GM23338 (cell line): Measurements from ENCODE around the gene RGPD4. TPM values are rescaled to one million over a fixed set of nuclear protein-coding genes. Genes with fewer than 3 reads are reported as not detected.

Source experiments
- ATAC-seq: fragments of 200-7000 bp; cut with Tn5 transposase; 3 replicates; pipeline ENCODE4 v1.9.1; 2020
- DNase-seq: peaks from one replicate; pipeline ENCODE4 v3.0.0-alpha.2; 2015; ENCODE audit warnings: low spot score
- H2AFZ ChIP-seq: fragments of 200-600 bp; sonication (generic); 2 replicates; pipeline ENCODE4 v1.8.0; 2016; ENCODE audit warnings: antibody characterized with exemption, mild to moderate bottlenecking, moderate library complexity
- H3F3A ChIP-seq: fragments of 200-600 bp; sonication (generic); replicated peaks from 2 replicates; pipeline ENCODE4 v1.8.0; 2017; ENCODE audit warnings: antibody characterized with exemption, mixed run types, low read depth
- H3K27ac ChIP-seq: fragments of 200-600 bp; sonication (generic); 2 replicates; pipeline ENCODE4 v1.6.1; 2016; ENCODE audit warnings: low read depth
- H3K27me3 ChIP-seq: fragments of 200-600 bp; sonication (generic); 2 replicates; pipeline ENCODE4 v1.8.0; 2016; ENCODE audit warnings: mild to moderate bottlenecking, mixed run types, moderate library complexity; ENCODE audit not compliant: insufficient read depth
- H3K36me3 ChIP-seq: fragments of 200-600 bp; sonication (generic); 2 replicates; pipeline ENCODE4 v1.8.0; 2016; ENCODE audit warnings: mild to moderate bottlenecking; ENCODE audit not compliant: insufficient read depth
- H3K4me1 ChIP-seq: fragments of 200-600 bp; sonication (generic); 2 replicates; pipeline ENCODE4 v1.8.0; 2016; ENCODE audit warnings: mild to moderate bottlenecking, moderate library complexity; ENCODE audit not compliant: insufficient read depth
- H3K4me2 ChIP-seq: fragments of 200-600 bp; sonication (generic); 2 replicates; pipeline ENCODE4 v1.7.1; 2017; ENCODE audit warnings: mixed run types
- H3K4me3 ChIP-seq: fragments of 200-600 bp; sonication (generic); 2 replicates; pipeline ENCODE4 v1.6.1; 2016; ENCODE audit warnings: mixed run types
- H3K79me2 ChIP-seq: fragments of 200-600 bp; sonication (generic); replicated peaks from 2 replicates; pipeline ENCODE4 v1.8.0; 2017; ENCODE audit warnings: mild to moderate bottlenecking; ENCODE audit not compliant: insufficient read depth
- H3K9me2 ChIP-seq: fragments of 200-600 bp; sonication (generic); 2 replicates; pipeline ENCODE4 v1.8.0; 2017; ENCODE audit not compliant: insufficient read depth
- H4K20me1 ChIP-seq: fragments of 200-600 bp; sonication (generic); replicated peaks from 2 replicates; pipeline ENCODE4 v1.8.0; 2017; ENCODE audit warnings: mild to moderate bottlenecking; ENCODE audit not compliant: insufficient read depth
- H3K27ac Mint-ChIP-seq: 2 replicates; pipeline ENCODE4 v1.8.0; 2020; ENCODE audit warnings: inconsistent platforms, mild to moderate bottlenecking, moderate library complexity, mixed read lengths
- H3K27me3 Mint-ChIP-seq: 3 replicates; pipeline ENCODE4 v1.8.0; 2022; ENCODE audit warnings: low read depth, mild to moderate bottlenecking, moderate library complexity, mixed read lengths, inconsistent platforms; ENCODE audit not compliant: insufficient read depth, poor library complexity
- H3K36me3 Mint-ChIP-seq: 3 replicates; pipeline ENCODE4 v1.8.0; 2021; ENCODE audit warnings: low read depth, mild to moderate bottlenecking, inconsistent platforms, moderate library complexity, mixed read lengths
- H3K4me1 Mint-ChIP-seq: 3 replicates; pipeline ENCODE4 v1.8.0; 2020; ENCODE audit warnings: mild to moderate bottlenecking, inconsistent platforms, mixed read lengths
- H3K4me3 Mint-ChIP-seq: 3 replicates; pipeline ENCODE4 v1.8.0; 2021; ENCODE audit warnings: moderate library complexity, mild to moderate bottlenecking, inconsistent platforms, mixed read lengths
- H3K9me3 Mint-ChIP-seq: 3 replicates; pipeline ENCODE4 v1.8.0; 2020; ENCODE audit warnings: moderate library complexity, mild to moderate bottlenecking, inconsistent platforms, mixed read lengths
- CREB1 ChIP-seq: fragments of 250-450 bp; sonication (Bioruptor Pico); IDR thresholded peaks from 2 replicates; pipeline ENCODE4 v1.5.0; 2020; ENCODE audit warnings: low read depth, mild to moderate bottlenecking, moderate library complexity
- CTCF ChIP-seq, 2 experiments: fragments of 200-600 bp in 1 of 2; sonication (generic) in 1 of 2; conservative IDR thresholded peaks; 2 replicates each; pipeline versions ENCODE4 v1.5.1 to v1.6.1; 2016 to 2017; ENCODE audit warnings: antibody characterized with exemption in 2 of 2, low read depth in 2 of 2, mild to moderate bottlenecking in 2 of 2, moderate library complexity in 1 of 2
- ETS1 ChIP-seq: IDR thresholded peaks from 2 replicates; pipeline ENCODE4 v1.6.1; 2016; ENCODE audit warnings: antibody characterized with exemption
- EZH2 ChIP-seq: fragments of 200-600 bp; sonication (generic); IDR thresholded peaks from one replicate; pipeline ENCODE4 v1.8.0; 2017; ENCODE audit warnings: antibody characterized with exemption, mild to moderate bottlenecking, low read depth; ENCODE audit not compliant: unreplicated experiment
- JUNB ChIP-seq: IDR thresholded peaks from one replicate; pipeline ENCODE4 v1.6.1; 2016; ENCODE audit warnings: antibody characterized with exemption; ENCODE audit not compliant: unreplicated experiment
- NANOG ChIP-seq: IDR thresholded peaks from 2 replicates; pipeline ENCODE4 v1.6.1; 2016; ENCODE audit warnings: antibody characterized with exemption, borderline replicate concordance
- STAT1 ChIP-seq: IDR thresholded peaks from one replicate; pipeline ENCODE4 v1.6.1; 2016; ENCODE audit warnings: antibody characterized with exemption; ENCODE audit not compliant: unreplicated experiment
- ZNF114 ChIP-seq: fragments of 250-450 bp; sonication (Bioruptor Pico); IDR thresholded peaks from 2 replicates; pipeline ENCODE4 v1.5.0; 2020; ENCODE audit warnings: mild to moderate bottlenecking, moderate library complexity
- polyA plus RNA-seq: library from polyadenylated mRNA; unstranded; fragments of >200 nt; fragmentation: Nextera tagmentation; extraction: Ambion mirVana; gene quantifications from 2 replicates; pipeline ENCODE4 v1.2.1, GENCODE V29; 2016
- total RNA-seq: library from RNA; depleted of rRNA; stranded (reverse); fragments of >200 nt; shearing (Covaris generic); gene quantifications from 2 replicates; pipeline ENCODE4 v1.2.3, GENCODE V29; 2014

RGPD4 gene
- total and polyA plus RNA-seq, 2 experiments from 2014 or later: not detected

GRCh38 chr2:107817378-107817777 is 9.3 kb upstream of the RGPD4 start:
- Histone ChIP-seq H4K20me1 (no peaks in the 10 kb centered on the region), H3K4me2 (no peak overlapping the region), H3F3A (no peaks in the 10 kb centered on the region), H3K9me2 (0 out of 2 replicates have a peak, but pooled peaks cover 10% of the 10 kb centered on the region), H3K27ac (no peak overlapping the region), H3K4me1 (no peaks in the 10 kb centered on the region), H3K4me3 (no peak overlapping the region), H3K27me3 (no peaks in the 10 kb centered on the region), H3K79me2 (no peaks in the 10 kb centered on the region), H2AFZ (no peak overlapping the region), H3K36me3 (no peaks in the 10 kb centered on the region)
- Mint-ChIP-seq H3K4me1 (no peaks in the 10 kb centered on the region), H3K9me3 (no peaks in the 10 kb centered on the region; the same call in 2 of the 3 replicates), H3K27me3 (peaks cover 3% of the 10 kb centered on the region), H3K36me3 (no peaks in the 10 kb centered on the region; the same call in 2 of the 3 replicates), H3K27ac (no peak overlapping the region), H3K4me3 (no peak overlapping the region)
- no peak for TF ChIP-seq ZNF114
- no peak for TF ChIP-seq CREB1 (CRISPR knock-in tag)
- no peak for DNase-seq
- ATAC-seq: no peak

GRCh38 chr2:107822302-107822701 is 4.4 kb upstream of the RGPD4 start:
- Histone ChIP-seq H3K79me2 (no peaks in the 10 kb centered on the region), H3K27ac (no peak overlapping the region), H3K4me2 (no peak overlapping the region), H3K9me2 (no peaks in the 10 kb centered on the region), H3F3A (no peaks in the 10 kb centered on the region), H4K20me1 (no peaks in the 10 kb centered on the region), H3K27me3 (no peaks in the 10 kb centered on the region), H3K4me3 (no peak overlapping the region), H3K36me3 (no peaks in the 10 kb centered on the region), H3K4me1 (no peaks in the 10 kb centered on the region), H2AFZ (no peak overlapping the region)
- H3K9me3 Mint-ChIP-seq: no peaks in the 10 kb centered on the region
- DNase-seq: no peak
- TF ChIP-seq JUNB: no peak
- no peak for TF ChIP-seq ETS1
- TF ChIP-seq STAT1: no peak
- TF ChIP-seq NANOG: no peak
- TF ChIP-seq CTCF (conservative IDR thresholded peaks at IDR 0.05; ENCODE audit: low read depth in 2 of 2): no peak
- no peak for TF ChIP-seq EZH2
- no peaks in the 10 kb centered on the region for H3K4me1 Mint-ChIP-seq
- no peaks in the 10 kb centered on the region for H3K36me3 Mint-ChIP-seq
- no peaks in the 10 kb centered on the region for H3K27me3 Mint-ChIP-seq
- no peak overlapping the region for H3K4me3 Mint-ChIP-seq
- ATAC-seq: no peak
- no peak overlapping the region for H3K27ac Mint-ChIP-seq
